Natural killer cell (primary cell): ENCODE measurements around the gene DSC2. TPM values are rescaled to one million over a fixed set of nuclear protein-coding genes. Genes with fewer than 3 reads are reported as not detected.

Experiments used
- ATAC-seq, 3 donors: fragments of 150-1000 bp in 2 of 3; fragments of 200-7000 bp in 1 of 3; cut with Tn5 transposase; 1 replicate in 1 of 3; 2 replicates in 2 of 3; pipeline ENCODE4 v1.10.0; 2021; ENCODE audit warnings: mild to moderate bottlenecking in 2 of 3, moderate library complexity in 2 of 3
- DNase-seq, 2 donors: peaks; one replicate each; pipeline versions ENCODE4 v3.0.0 to v3.0.0-alpha.2; 2013 to 2021; ENCODE audit warnings: mixed read lengths in 1 of 2
- H3K27ac ChIP-seq: one replicate; pipeline ENCODE4 v1.5.1; 2013; ENCODE audit warnings: mild to moderate bottlenecking, low read length
- H3K27me3 ChIP-seq: one replicate; pipeline ENCODE4 v1.6.1; 2013; ENCODE audit warnings: low read length; ENCODE audit not compliant: control insufficient read depth, insufficient read depth
- H3K36me3 ChIP-seq: one replicate; pipeline ENCODE4 v1.6.1; 2013; ENCODE audit warnings: low read length; ENCODE audit not compliant: control insufficient read depth, insufficient read depth
- H3K4me1 ChIP-seq: one replicate; pipeline ENCODE4 v1.6.1; 2013; ENCODE audit warnings: low read length; ENCODE audit not compliant: control insufficient read depth, insufficient read depth
- H3K4me3 ChIP-seq: one replicate; pipeline ENCODE4 v1.5.1; 2013; ENCODE audit warnings: low read length
- H3K9me3 ChIP-seq: one replicate; pipeline ENCODE4 v1.6.1; 2013; ENCODE audit warnings: low read length; ENCODE audit not compliant: control insufficient read depth, insufficient read depth
- H3K27ac Mint-ChIP-seq, 2 donors: one replicate each; pipeline ENCODE4 v1.8.0; 2022; ENCODE audit warnings: mild to moderate bottlenecking in 2 of 2, mixed read lengths in 2 of 2, moderate library complexity in 1 of 2
- H3K27me3 Mint-ChIP-seq, 2 donors: one replicate each; pipeline ENCODE4 v1.8.0; 2022; ENCODE audit warnings: low read depth in 2 of 2, mixed read lengths in 2 of 2
- H3K36me3 Mint-ChIP-seq: one replicate; pipeline ENCODE4 v1.8.0; 2022; ENCODE audit warnings: mixed read lengths
- H3K4me1 Mint-ChIP-seq, 2 donors: one replicate each; pipeline ENCODE4 v1.8.0; 2022; ENCODE audit warnings: mixed read lengths in 2 of 2
- H3K4me3 Mint-ChIP-seq: one replicate; pipeline ENCODE4 v1.8.0; 2022; ENCODE audit warnings: mild to moderate bottlenecking, moderate library complexity, mixed read lengths
- H3K9me3 Mint-ChIP-seq, 2 donors: one replicate each; pipeline ENCODE4 v1.8.0; 2022; ENCODE audit warnings: mixed read lengths in 2 of 2
- WGBS: methylation state at CpG from one replicate; pipeline ENCODE4 v1.1.7; 2013; ENCODE audit warnings: missing lambda C conversion rate; ENCODE audit not compliant: insufficient coverage; 5-methylcytosine and 5-hydroxymethylcytosine counted together
- intact Hi-C: fragments of 100-400 bp; cut with micrococcal nuclease; formaldehyde crosslinking; loops from one replicate; pipeline ENCODE4 v1.14.2; 2022
- total RNA-seq, 4 donors: library from RNA; stranded (reverse); fragments of 120-200 nt in 1 of 4; gene quantifications; one replicate each; pipeline versions ENCODE4 v1.2.3 to v1.2.4, GENCODE V29; 2013 to 2022
- TF ChIP-seq, protein P1 (sequence below): fragments of 200-600 bp; IDR thresholded peaks from one replicate; pipeline ENCODE4 v1.8.0; 2022; ENCODE audit warnings: antibody characterized with exemption

DSC2 gene
- total RNA-seq, 3 donors from 2014 or later (not counting 1 experiment from before 2014, with no cell fraction given): 0.32 to 0.40 TPM; not detected in 1

DNA sequence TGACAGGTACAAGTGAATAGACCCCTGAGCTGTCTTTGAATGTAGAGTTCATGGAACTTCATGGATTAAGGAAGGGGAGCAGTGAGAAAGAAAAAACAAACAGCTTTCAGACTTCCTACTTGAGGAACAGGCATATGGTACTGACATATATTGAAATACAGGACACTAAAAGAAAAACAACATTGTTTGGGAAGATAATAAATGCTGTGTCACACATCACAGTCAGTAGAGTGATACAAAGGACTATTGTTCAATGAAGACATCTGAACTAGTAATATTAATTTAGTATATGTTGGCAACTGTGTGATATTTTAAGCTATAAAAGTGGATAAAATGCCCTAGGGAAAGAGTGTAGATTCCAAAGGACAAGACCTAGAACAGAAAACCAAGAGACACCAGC is 3.3 kb downstream of the DSC2 start:
- Mint-ChIP-seq H3K27ac (no peak overlapping the region), H3K27me3 (peaks cover 18 to 34% of the 10 kb centered on the region in 2 donors), H3K36me3 (peaks cover 17% of the 10 kb centered on the region), H3K4me1 (no peaks in the 10 kb centered on the region), H3K4me3 (no peak overlapping the region), H3K9me3 (peaks cover 11 to 16% of the 10 kb centered on the region in 2 donors)
- intact Hi-C loops: no loop called here
- no peak for ATAC-seq
- no peaks in the 10 kb centered on the region for H3K4me1 ChIP-seq
- TF ChIP-seq, protein P1, sequence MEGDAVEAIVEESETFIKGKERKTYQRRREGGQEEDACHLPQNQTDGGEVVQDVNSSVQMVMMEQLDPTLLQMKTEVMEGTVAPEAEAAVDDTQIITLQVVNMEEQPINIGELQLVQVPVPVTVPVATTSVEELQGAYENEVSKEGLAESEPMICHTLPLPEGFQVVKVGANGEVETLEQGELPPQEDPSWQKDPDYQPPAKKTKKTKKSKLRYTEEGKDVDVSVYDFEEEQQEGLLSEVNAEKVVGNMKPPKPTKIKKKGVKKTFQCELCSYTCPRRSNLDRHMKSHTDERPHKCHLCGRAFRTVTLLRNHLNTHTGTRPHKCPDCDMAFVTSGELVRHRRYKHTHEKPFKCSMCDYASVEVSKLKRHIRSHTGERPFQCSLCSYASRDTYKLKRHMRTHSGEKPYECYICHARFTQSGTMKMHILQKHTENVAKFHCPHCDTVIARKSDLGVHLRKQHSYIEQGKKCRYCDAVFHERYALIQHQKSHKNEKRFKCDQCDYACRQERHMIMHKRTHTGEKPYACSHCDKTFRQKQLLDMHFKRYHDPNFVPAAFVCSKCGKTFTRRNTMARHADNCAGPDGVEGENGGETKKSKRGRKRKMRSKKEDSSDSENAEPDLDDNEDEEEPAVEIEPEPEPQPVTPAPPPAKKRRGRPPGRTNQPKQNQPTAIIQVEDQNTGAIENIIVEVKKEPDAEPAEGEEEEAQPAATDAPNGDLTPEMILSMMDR: no peak
- no peaks in the 10 kb centered on the region for H3K9me3 ChIP-seq
- H3K4me3 ChIP-seq: no peak overlapping the region
- H3K27me3 ChIP-seq: peaks cover 8% of the 10 kb centered on the region
- H3K27ac ChIP-seq: no peak overlapping the region
- H3K36me3 ChIP-seq: no peaks in the 10 kb centered on the region
- no peak for DNase-seq

DNA sequence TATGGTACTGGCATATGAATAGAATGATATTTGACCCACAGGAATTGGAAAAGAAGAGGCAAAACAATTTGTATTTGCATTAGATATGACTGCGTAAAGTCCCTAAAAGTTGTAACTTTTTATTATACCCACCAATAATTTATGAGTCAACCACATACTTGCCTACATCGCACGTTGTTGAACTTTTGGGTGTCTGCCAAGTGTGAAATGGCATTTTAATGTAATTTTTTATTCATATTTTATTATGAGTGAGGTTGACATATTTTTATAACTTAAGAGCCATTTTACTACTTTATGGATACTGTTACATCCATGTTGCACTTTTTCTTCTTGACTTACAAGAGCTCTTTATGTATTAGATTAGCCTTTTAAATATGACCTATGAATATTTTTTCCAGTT is 4.6 kb downstream of the DSC2 start:
- ATAC-seq: no peak
- H3K4me3 ChIP-seq: no peak overlapping the region
- WGBS: no CpG with 5 or more reads among the region's 3 CpGs
- H3K4me1 Mint-ChIP-seq: no peaks in the 10 kb centered on the region
- H3K27me3 ChIP-seq: peaks cover 5% of the 10 kb centered on the region
- TF ChIP-seq, protein P1: no peak
- peaks cover 10% of the 10 kb centered on the region for H3K36me3 Mint-ChIP-seq
- intact Hi-C loops: no loop called here
- H3K27me3 Mint-ChIP-seq: peaks cover 16 to 23% of the 10 kb centered on the region in 2 donors
- no peak overlapping the region for H3K27ac Mint-ChIP-seq
- no peak overlapping the region for H3K27ac ChIP-seq
- no peak overlapping the region for H3K4me3 Mint-ChIP-seq
- H3K9me3 ChIP-seq: no peaks in the 10 kb centered on the region
- DNase-seq: no peak
- no peaks in the 10 kb centered on the region for H3K36me3 ChIP-seq
- peaks cover 11 to 14% of the 10 kb centered on the region in 2 donors for H3K9me3 Mint-ChIP-seq
- no peaks in the 10 kb centered on the region for H3K4me1 ChIP-seq

DNA sequence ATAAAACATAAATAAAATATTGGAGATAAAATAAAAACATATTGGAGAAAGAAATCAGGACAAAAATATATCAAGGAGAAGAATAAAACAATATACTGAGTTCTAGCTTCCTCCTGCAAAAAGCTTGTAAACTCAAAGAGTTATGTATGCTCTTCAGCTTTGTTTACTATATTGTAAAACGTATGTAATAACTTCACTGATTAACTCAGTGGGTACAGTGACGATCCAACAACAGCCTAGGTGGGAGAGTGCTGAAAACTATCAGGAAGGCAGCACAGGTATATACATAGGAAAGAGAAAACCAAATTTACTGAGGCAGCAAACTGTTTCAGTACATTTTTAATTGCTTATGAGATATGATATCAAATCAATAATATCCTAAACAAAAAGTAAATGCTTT is 8.3 kb downstream of the DSC2 start:
- intact Hi-C loops: no loop called here
- peaks cover 14 to 15% of the 10 kb centered on the region in 2 donors for H3K9me3 Mint-ChIP-seq
- 95% methylated on average over 2 of the region's 2 CpGs for WGBS

DNA sequence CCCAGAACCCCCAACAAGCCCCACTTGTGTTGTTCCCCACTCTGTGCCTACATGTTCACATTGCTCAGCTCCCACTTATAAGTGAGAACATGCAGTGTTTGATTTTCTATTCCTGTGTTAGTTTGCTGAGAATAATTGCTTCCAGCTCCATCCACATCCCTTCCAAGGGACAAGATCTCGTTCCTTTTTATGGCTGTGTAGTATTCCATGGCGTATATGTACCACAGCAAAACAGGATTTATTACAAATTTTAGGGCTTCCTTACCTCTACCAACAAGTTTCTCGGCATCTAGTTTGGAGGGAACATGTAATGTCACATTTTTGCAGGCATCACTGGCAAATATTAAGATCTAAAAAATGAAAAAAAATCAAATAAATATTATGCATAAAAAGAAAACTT is 8.9 kb downstream of the DSC2 start:
- H3K4me1 Mint-ChIP-seq: no peaks in the 10 kb centered on the region
- WGBS: 75% methylated on average over 2 of the region's 3 CpGs
- no peaks in the 10 kb centered on the region for H3K36me3 Mint-ChIP-seq
- no peak overlapping the region for H3K27ac Mint-ChIP-seq
- no peaks in the 10 kb centered on the region for H3K27me3 Mint-ChIP-seq
- peaks cover 14 to 15% of the 10 kb centered on the region in 2 donors for H3K9me3 Mint-ChIP-seq
- DNase-seq (no peak), ATAC-seq (no peak)
- H3K9me3 ChIP-seq: no peaks in the 10 kb centered on the region
- no peak overlapping the region for H3K4me3 Mint-ChIP-seq
- no peak overlapping the region for H3K4me3 ChIP-seq
- TF ChIP-seq, protein P1: no peak
- H3K4me1 ChIP-seq: no peaks in the 10 kb centered on the region
- H3K36me3 ChIP-seq: no peaks in the 10 kb centered on the region
- intact Hi-C loops: no loop called here
- no peak overlapping the region for H3K27ac ChIP-seq
- H3K27me3 ChIP-seq: no peaks in the 10 kb centered on the region

More for the DNA sequence above, 8.3 kb downstream of the DSC2 start:
- ATAC-seq (no peak), DNase-seq (no peak)
- no peak overlapping the region for H3K4me3 ChIP-seq
- no peaks in the 10 kb centered on the region for H3K36me3 ChIP-seq
- no peak overlapping the region for H3K27ac ChIP-seq
- Mint-ChIP-seq H3K4me3 (no peak overlapping the region), H3K27me3 (peaks cover 0 to 1% of the 10 kb centered on the region in 2 donors), H3K27ac (no peak overlapping the region), H3K4me1 (no peaks in the 10 kb centered on the region), H3K36me3 (peaks cover 3% of the 10 kb centered on the region)
- no peaks in the 10 kb centered on the region for H3K9me3 ChIP-seq
- H3K27me3 ChIP-seq: no peaks in the 10 kb centered on the region
- TF ChIP-seq, protein P1: no peak
- H3K4me1 ChIP-seq: no peaks in the 10 kb centered on the region
